Embryonic facial prominence (tissue), 1 donor: ENCODE results near the gene PIK3R5.

ENCODE experiments used
- DNase-seq: peaks from one replicate; pipeline ENCODE4 v3.0.0-alpha.2; 2016; ENCODE audit errors: extremely low spot score

The PIK3R5 gene

GRCh38 chr17:8879410-8879809, 86.1 kb downstream of the PIK3R5 start:
- no peak for DNase-seq

GRCh38 chr17:8877984-8878383, 87.5 kb downstream of the PIK3R5 start:
- DNase-seq: no peak

- no peak for DNase-seq
Observed at GRCh38 chr17:8875957-8876356, 89.5 kb downstream of the PIK3R5 start.

- DNase-seq: no peak
Observed at GRCh38 chr17:8875436-8875835, 90.1 kb downstream of the PIK3R5 start.

GRCh38 chr17:8873801-8874715, 91.4 kb downstream of the PIK3R5 start:
- no peak for DNase-seq

GRCh38 chr17:8872705-8873435, 92.6 kb downstream of the PIK3R5 start:
- DNase-seq: no peak

GRCh38 chr17:8872036-8872704, 93.3 kb downstream of the PIK3R5 start:
- DNase-seq: no peak

GRCh38 chr17:8871081-8871581, 94.4 kb downstream of the PIK3R5 start:
- no peak for DNase-seq

- no peak for DNase-seq
Observed at GRCh38 chr17:8870406-8871040, 95.0 kb downstream of the PIK3R5 start.

- DNase-seq: no peak
Observed at GRCh38 chr17:8869114-8869815, 96.2 kb downstream of the PIK3R5 start.

- DNase-seq: no peak
Observed at GRCh38 chr17:8868529-8868951, 97.0 kb downstream of the PIK3R5 start.

- DNase-seq: no peak
Observed at GRCh38 chr17:8868092-8868491, 97.4 kb downstream of the PIK3R5 start.

- DNase-seq: no peak
Observed at GRCh38 chr17:8867361-8867981, 98.0 kb downstream of the PIK3R5 start, which contains the start of gene PIK3R6. Gene PIK3R6, minus strand, starts transcription at chr17:8867674. Its CDS starts 17,880 bp downstream, at chr17:8849794.

- DNase-seq: no peak
Observed at GRCh38 chr17:8865811-8866210, 99.7 kb downstream of the PIK3R5 start.

GRCh38 chr17:8865385-8865784, 100.1 kb downstream of the PIK3R5 start:
- no peak for DNase-seq

- DNase-seq: no peak
Observed at GRCh38 chr17:8862213-8863056, 103.1 kb downstream of the PIK3R5 start.

- no peak for DNase-seq
Observed at GRCh38 chr17:8861495-8862181, 103.9 kb downstream of the PIK3R5 start.

GRCh38 chr17:8859804-8860430, 105.6 kb downstream of the PIK3R5 start:
- no peak for DNase-seq
